ENCODE data around the gene BMP7.

DNA sequence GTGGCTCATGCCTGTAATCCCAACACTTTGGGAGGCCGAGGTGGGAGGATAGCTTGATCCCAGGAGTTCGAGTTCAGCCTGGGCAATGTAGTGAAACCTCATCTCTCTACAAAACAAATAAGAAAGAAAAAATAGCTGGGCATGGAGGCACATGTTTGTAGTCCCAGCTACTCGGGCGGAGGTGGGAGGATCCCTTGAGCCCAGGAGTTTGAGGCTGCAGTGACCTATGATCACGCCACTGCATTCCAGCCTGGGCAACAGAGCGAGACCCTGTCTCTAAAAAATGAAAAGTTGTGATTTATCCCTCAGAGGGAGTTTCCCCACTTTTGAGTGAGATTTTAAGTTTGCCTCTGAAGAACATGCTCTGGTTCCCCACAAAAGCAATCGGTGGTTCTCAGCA lies 17.4 kb upstream of the BMP7 start:
- TF ChIP-seq CTCF (conservative IDR thresholded peaks at IDR 0.05; ENCODE audit: low read length) (no peak), EZH2phosphoT487 (IDR thresholded peaks at IDR 0.05; ENCODE audit: borderline replicate concordance) (no peak)
